Stimulated activated naive B cell treated with anti-CD40 and anti-IgM and Interleukin-4, amounts not matched to agents 10 μg/mL and 1 μg/mL and 100 μg/mL, for 72 hours (primary cell): ENCODE measurements around the gene PKN2.

ENCODE experiments used
- ATAC-seq, 2 donors: fragments of 150-1000 bp; cut with Tn5 transposase; replicated peaks; 2 replicates each; pipeline ENCODE4 v1.10.0; 2021; ENCODE audit warnings: moderate library complexity in 1 of 2
- DNase-seq: peaks from one replicate; pipeline ENCODE4 v3.0.0; 2021
- H3K27ac Mint-ChIP-seq: one replicate; pipeline ENCODE4 v1.8.0; 2022; ENCODE audit warnings: mild to moderate bottlenecking, mixed read lengths
- H3K27me3 Mint-ChIP-seq, 2 donors: one replicate each; pipeline ENCODE4 v1.8.0; 2022; ENCODE audit warnings: mixed read lengths in 2 of 2
- H3K36me3 Mint-ChIP-seq, 2 donors: one replicate each; pipeline ENCODE4 v1.8.0; 2022; ENCODE audit warnings: mixed read lengths in 2 of 2, mild to moderate bottlenecking in 1 of 2
- H3K4me1 Mint-ChIP-seq, 2 donors: one replicate each; pipeline ENCODE4 v1.8.0; 2022; ENCODE audit warnings: mixed read lengths in 2 of 2, mild to moderate bottlenecking in 1 of 2
- H3K4me3 Mint-ChIP-seq, 2 donors: one replicate each; pipeline ENCODE4 v1.8.0; 2022; ENCODE audit warnings: mild to moderate bottlenecking in 2 of 2, mixed read lengths in 2 of 2, moderate library complexity in 1 of 2
- H3K9me3 Mint-ChIP-seq, 2 donors: one replicate each; pipeline ENCODE4 v1.8.0; 2022; ENCODE audit warnings: mixed read lengths in 2 of 2, mild to moderate bottlenecking in 1 of 2

The PKN2 gene

GRCh38 chr1:88731475-88732269, 47.6 kb downstream of the PKN2 start:
- no peaks in the 10 kb centered on the region for H3K27me3 Mint-ChIP-seq
- H3K4me1 Mint-ChIP-seq: peaks cover 13 to 38% of the 10 kb centered on the region in 2 donors
- ATAC-seq (no peak), DNase-seq (no peak)
- H3K27ac Mint-ChIP-seq: no peak overlapping the region
- H3K36me3 Mint-ChIP-seq: peaks cover 38 to 61% of the 10 kb centered on the region in 2 donors
- H3K9me3 Mint-ChIP-seq: peaks cover 12 to 13% of the 10 kb centered on the region in 2 donors
- H3K4me3 Mint-ChIP-seq: no peak overlapping the region

- H3K27ac Mint-ChIP-seq: no peak overlapping the region
- DNase-seq (no peak), ATAC-seq (no peak)
- H3K4me3 Mint-ChIP-seq: no peak overlapping the region
- H3K27me3 Mint-ChIP-seq: no peaks in the 10 kb centered on the region
- peaks cover 12 to 13% of the 10 kb centered on the region in 2 donors for H3K9me3 Mint-ChIP-seq
- peaks cover 34 to 54% of the 10 kb centered on the region in 2 donors for H3K36me3 Mint-ChIP-seq
- peaks cover 10 to 26% of the 10 kb centered on the region in 2 donors for H3K4me1 Mint-ChIP-seq
These were observed 51.3 kb downstream of the PKN2 start for GRCh38 chr1:88735382-88735781.

- Mint-ChIP-seq H3K9me3 (peaks cover 12 to 13% of the 10 kb centered on the region in 2 donors), H3K4me3 (no peak overlapping the region), H3K27me3 (no peaks in the 10 kb centered on the region), H3K36me3 (peaks cover 36 to 57% of the 10 kb centered on the region in 2 donors), H3K4me1 (peaks cover 11 to 21% of the 10 kb centered on the region in 2 donors), H3K27ac (no peak overlapping the region)
- DNase-seq: no peak
- ATAC-seq: no peak
These were observed 51.8 kb downstream of the PKN2 start for GRCh38 chr1:88735909-88736308.

- Mint-ChIP-seq H3K9me3 (peaks cover 12 to 13% of the 10 kb centered on the region in 2 donors), H3K36me3 (peaks cover 36 to 56% of the 10 kb centered on the region in 2 donors), H3K27ac (no peak overlapping the region), H3K27me3 (no peaks in the 10 kb centered on the region), H3K4me3 (no peak overlapping the region), H3K4me1 (peaks cover 7 to 16% of the 10 kb centered on the region in 2 donors)
- DNase-seq: no peak
- ATAC-seq: no peak
These were observed 52.7 kb downstream of the PKN2 start for GRCh38 chr1:88736633-88737248.

GRCh38 chr1:88737338-88737927, 53.4 kb downstream of the PKN2 start:
- peak overlapping the region; percentile 47 for H3K27ac Mint-ChIP-seq

GRCh38 chr1:88740784-88741183, 56.7 kb downstream of the PKN2 start:
- ATAC-seq (no peak), DNase-seq (no peak)
- peaks cover 7 to 16% of the 10 kb centered on the region in 2 donors for H3K4me1 Mint-ChIP-seq
- H3K27me3 Mint-ChIP-seq: no peaks in the 10 kb centered on the region
- no peak overlapping the region for H3K27ac Mint-ChIP-seq
- peaks cover 3 to 4% of the 10 kb centered on the region in 2 donors for H3K9me3 Mint-ChIP-seq
- peaks cover 32 to 53% of the 10 kb centered on the region in 2 donors for H3K36me3 Mint-ChIP-seq
- H3K4me3 Mint-ChIP-seq: no peak overlapping the region

More at GRCh38 chr1:88737338-88737927, 53.4 kb downstream of the PKN2 start:
- Mint-ChIP-seq H3K4me1 (peaks cover 7 to 16% of the 10 kb centered on the region in 2 donors), H3K9me3 (peaks cover 12 to 13% of the 10 kb centered on the region in 2 donors), H3K27me3 (no peaks in the 10 kb centered on the region), H3K4me3 (no peak overlapping the region), H3K36me3 (peaks cover 36 to 56% of the 10 kb centered on the region in 2 donors)
- DNase-seq (no peak), ATAC-seq (no peak)

- DNase-seq (no peak), ATAC-seq (no peak)
- peaks cover 9 to 22% of the 10 kb centered on the region in 2 donors for H3K4me1 Mint-ChIP-seq
- H3K27me3 Mint-ChIP-seq: no peaks in the 10 kb centered on the region
- H3K4me3 Mint-ChIP-seq: no peak overlapping the region
- H3K27ac Mint-ChIP-seq: no peak overlapping the region
- H3K9me3 Mint-ChIP-seq: no peaks in the 10 kb centered on the region
- H3K36me3 Mint-ChIP-seq: peaks cover 29 to 54% of the 10 kb centered on the region in 2 donors
These were observed 57.3 kb downstream of the PKN2 start for GRCh38 chr1:88741413-88741812.

GRCh38 chr1:88742531-88742930, 58.5 kb downstream of the PKN2 start:
- Mint-ChIP-seq H3K4me1 (peaks cover 14 to 28% of the 10 kb centered on the region in 2 donors), H3K4me3 (no peak overlapping the region), H3K27ac (no peak overlapping the region), H3K9me3 (no peaks in the 10 kb centered on the region), H3K27me3 (no peaks in the 10 kb centered on the region), H3K36me3 (peaks cover 26 to 53% of the 10 kb centered on the region in 2 donors)
- ATAC-seq (no peak), DNase-seq (no peak)

- ATAC-seq (no peak), DNase-seq (no peak)
- Mint-ChIP-seq H3K36me3 (peaks cover 21 to 44% of the 10 kb centered on the region in 2 donors), H3K27me3 (no peaks in the 10 kb centered on the region), H3K9me3 (no peaks in the 10 kb centered on the region), H3K27ac (no peak overlapping the region), H3K4me3 (no peak overlapping the region), H3K4me1 (peaks cover 10 to 17% of the 10 kb centered on the region in 2 donors)
These were observed 60.1 kb downstream of the PKN2 start for GRCh38 chr1:88744142-88744541.

- Mint-ChIP-seq H3K9me3 (no peaks in the 10 kb centered on the region), H3K4me3 (no peak overlapping the region), H3K27me3 (no peaks in the 10 kb centered on the region), H3K27ac (no peak overlapping the region), H3K4me1 (peaks cover 9 to 25% of the 10 kb centered on the region in 2 donors), H3K36me3 (peaks cover 24 to 42% of the 10 kb centered on the region in 2 donors)
- DNase-seq: no peak
- ATAC-seq: no peak
These were observed 62.8 kb downstream of the PKN2 start for GRCh38 chr1:88746916-88747315.

GRCh38 chr1:88751714-88752113, 67.6 kb downstream of the PKN2 start:
- Mint-ChIP-seq H3K9me3 (no peaks in the 10 kb centered on the region), H3K27ac (no peak overlapping the region), H3K27me3 (no peaks in the 10 kb centered on the region), H3K4me1 (peaks cover 6 to 16% of the 10 kb centered on the region in 2 donors), H3K36me3 (peaks cover 13 to 15% of the 10 kb centered on the region in 2 donors), H3K4me3 (no peak overlapping the region)
- ATAC-seq (no peak), DNase-seq (no peak)

- Mint-ChIP-seq H3K27ac (no peak overlapping the region), H3K4me1 (peaks cover 3 to 12% of the 10 kb centered on the region in 2 donors)
- no peak for ATAC-seq
These were observed 69.4 kb downstream of the PKN2 start for GRCh38 chr1:88753506-88753905.

GRCh38 chr1:88763649-88764406, 79.8 kb downstream of the PKN2 start:
- ATAC-seq (no peak), DNase-seq (no peak)
- peaks cover 10 to 45% of the 10 kb centered on the region in 2 donors for H3K36me3 Mint-ChIP-seq

More at GRCh38 chr1:88753506-88753905, 69.4 kb downstream of the PKN2 start:
- DNase-seq: no peak
- Mint-ChIP-seq H3K4me3 (no peak overlapping the region), H3K27me3 (no peaks in the 10 kb centered on the region), H3K36me3 (peaks cover 15 to 18% of the 10 kb centered on the region in 2 donors), H3K9me3 (peaks cover 0 to under 1% of the 10 kb centered on the region in 2 donors)

GRCh38 chr1:88768187-88768586, 84.1 kb downstream of the PKN2 start:
- no peak for ATAC-seq
- H3K9me3 Mint-ChIP-seq: no peaks in the 10 kb centered on the region
- H3K4me3 Mint-ChIP-seq: no peak overlapping the region
- peak overlapping the region; percentile 16 for H3K27ac Mint-ChIP-seq
- H3K36me3 Mint-ChIP-seq: peaks cover 9 to 42% of the 10 kb centered on the region in 2 donors
- H3K27me3 Mint-ChIP-seq: no peaks in the 10 kb centered on the region
- DNase-seq: no peak
- H3K4me1 Mint-ChIP-seq: peaks cover 0 to 2% of the 10 kb centered on the region in 2 donors

More at GRCh38 chr1:88763649-88764406, 79.8 kb downstream of the PKN2 start:
- Mint-ChIP-seq H3K27me3 (no peaks in the 10 kb centered on the region), H3K9me3 (no peaks in the 10 kb centered on the region), H3K4me1 (peaks cover 0 to 2% of the 10 kb centered on the region in 2 donors), H3K4me3 (no peak overlapping the region), H3K27ac (no peak overlapping the region)
